Activated CD8-positive, alpha-beta memory T cell treated with anti-CD3 and anti-CD28 coated beads, Interleukin-2, amount 50 U/mL, for 1 hour (primary cell): ENCODE measurements around the gene KLHL22.

Experiments
- DNase-seq: peaks from one replicate; pipeline ENCODE4 v3.0.0-alpha.2; 2020; ENCODE audit errors: extremely low read depth

KLHL22 gene

GRCh38 chr22:20449819-20450550 is 45.6 kb downstream of the KLHL22 start:
- no peak for DNase-seq

GRCh38 chr22:20448630-20449029 is 47.0 kb downstream of the KLHL22 start:
- no peak for DNase-seq

- DNase-seq: no peak
Measured at GRCh38 chr22:20446383-20446970, 49.1 kb downstream of the KLHL22 start.

GRCh38 chr22:20444325-20444724 is 51.3 kb downstream of the KLHL22 start:
- no peak for DNase-seq

GRCh38 chr22:20442485-20443284 is 52.9 kb downstream of the KLHL22 start:
- DNase-seq: no peak

GRCh38 chr22:20441631-20442484 is 53.7 kb downstream of the KLHL22 start:
- no peak for DNase-seq

GRCh38 chr22:20440637-20441591 is 54.7 kb downstream of the KLHL22 start:
- no peak for DNase-seq

- no peak for DNase-seq
Measured at GRCh38 chr22:20439928-20440575, 55.5 kb downstream of the KLHL22 start.

- DNase-seq: no peak
Measured at GRCh38 chr22:20439556-20439927, 56.1 kb downstream of the KLHL22 start.

GRCh38 chr22:20438678-20439492 is 56.7 kb downstream of the KLHL22 start:
- DNase-seq: no peak

- DNase-seq: no peak
Measured at GRCh38 chr22:20438427-20438677, 57.2 kb downstream of the KLHL22 start.

- DNase-seq: no peak
Measured at GRCh38 chr22:20437613-20438426, 57.8 kb downstream of the KLHL22 start, which contains the start of gene SCARF2. Gene SCARF2, minus strand, starts transcription at chr22:20437825. Its CDS starts 71 bp downstream, at chr22:20437754.

GRCh38 chr22:20436768-20437612 is 58.6 kb downstream of the KLHL22 start:
- no peak for DNase-seq

GRCh38 chr22:20436307-20436767 is 59.3 kb downstream of the KLHL22 start:
- no peak for DNase-seq

GRCh38 chr22:20435436-20436306 is 59.9 kb downstream of the KLHL22 start:
- no peak for DNase-seq

GRCh38 chr22:20434773-20435172 is 60.8 kb downstream of the KLHL22 start:
- DNase-seq: no peak
